IMR-90 (cell line): ENCODE data around the gene TBC1D22A. TPM values are rescaled to one million over a fixed set of nuclear protein-coding genes. Genes with fewer than 3 reads are reported as not detected.

Experiments used
- ATAC-seq: fragments of 200-7000 bp; cut with Tn5 transposase; 2 replicates; pipeline ENCODE4 v1.9.1; 2020; ENCODE audit warnings: low read depth, mild to moderate bottlenecking, moderate library complexity
- BruUV-seq: library from RNA; stranded (reverse); fragments of 400-500 nt; replicated peaks from 2 replicates; lab custom pipeline; 2021; lab: Mats Ljungman, UMichigan
- CTCF ChIA-PET: fragments of 300-600 bp; formaldehyde crosslinking; extraction: SDS; loops from one replicate; lab custom pipeline; 2021; ENCODE audit warnings: antibody characterized with exemption; lab: Yijun Ruan, JAX
- POLR2A ChIA-PET: fragments of 300-600 bp; sonication (Branson Sonifier 250); formaldehyde crosslinking; loops from one replicate; lab custom pipeline; 2022; ENCODE audit warnings: antibody characterized with exemption; ENCODE audit not compliant: unreplicated experiment; lab: Charles Lee
- DNase-seq: peaks from one replicate; pipeline ENCODE4 v3.0.0; 2013
- H2AFZ ChIP-seq: replicated peaks from 2 replicates; pipeline ENCODE3; 2013; ENCODE audit warnings: low read length, mild to moderate bottlenecking; ENCODE audit not compliant: poor library complexity
- H2AK5ac ChIP-seq: 2 replicates; pipeline ENCODE4 v1.6.1; 2013; ENCODE audit warnings: low read depth, low read length, inconsistent platforms
- H2AK9ac ChIP-seq: replicated peaks from 2 replicates; pipeline ENCODE3; 2013; ENCODE audit warnings: mild to moderate bottlenecking, low read depth, low read length, moderate library complexity; ENCODE audit not compliant: poor library complexity
- H2BK120ac ChIP-seq: 2 replicates; pipeline ENCODE4 v1.6.1; 2013; ENCODE audit warnings: low read depth, low read length, inconsistent platforms
- H2BK15ac ChIP-seq: 3 replicates; pipeline ENCODE4 v1.6.1; 2013; ENCODE audit warnings: low read depth, low read length, inconsistent platforms
- H2BK20ac ChIP-seq: 2 replicates; pipeline ENCODE4 v1.6.1; 2013; ENCODE audit warnings: low read depth, mild to moderate bottlenecking, inconsistent platforms, low read length, moderate library complexity
- H2BK5ac ChIP-seq: 2 replicates; pipeline ENCODE4 v1.6.1; 2013; ENCODE audit warnings: mild to moderate bottlenecking, low read depth, low read length, inconsistent platforms; ENCODE audit not compliant: poor library complexity, severe bottlenecking
- H3K14ac ChIP-seq: replicated peaks from 2 replicates; pipeline ENCODE4 v1.6.1; 2013; ENCODE audit warnings: low read depth, low read length, inconsistent platforms
- H3K18ac ChIP-seq: 2 replicates; pipeline ENCODE4 v1.6.1; 2013; ENCODE audit warnings: low read depth, low read length, control low read depth
- H3K23ac ChIP-seq: 2 replicates; pipeline ENCODE4 v1.6.1; 2013; ENCODE audit warnings: low read depth, low read length, inconsistent platforms
- H3K27ac ChIP-seq: 2 replicates; pipeline ENCODE4 v1.5.1; 2013; ENCODE audit warnings: mild to moderate bottlenecking, control low read depth, low read length; ENCODE audit not compliant: insufficient read depth
- H3K27me3 ChIP-seq: 2 replicates; pipeline ENCODE4 v1.6.1; 2013; ENCODE audit warnings: low read length; ENCODE audit not compliant: control insufficient read depth, insufficient read depth
- H3K36me3 ChIP-seq: 2 replicates; pipeline ENCODE4 v1.6.1; 2013; ENCODE audit warnings: low read length, mixed read lengths; ENCODE audit not compliant: control insufficient read depth, insufficient read depth
- H3K4ac ChIP-seq: 2 replicates; pipeline ENCODE4 v1.6.1; 2013; ENCODE audit warnings: low read depth, low read length, inconsistent platforms
- H3K4me1 ChIP-seq: 2 replicates; pipeline ENCODE4 v1.6.1; 2013; ENCODE audit warnings: low read length, mixed read lengths; ENCODE audit not compliant: control insufficient read depth, insufficient read depth
- H3K4me2 ChIP-seq: 2 replicates; pipeline ENCODE4 v1.6.1; 2013; ENCODE audit warnings: low read depth, mild to moderate bottlenecking, control low read depth, low read length, moderate library complexity
- H3K4me3 ChIP-seq: 2 replicates; pipeline ENCODE4 v1.5.1; 2013; ENCODE audit warnings: low read depth, mild to moderate bottlenecking, control low read depth, low read length, moderate library complexity; ENCODE audit not compliant: insufficient read depth
- H3K56ac ChIP-seq: 2 replicates; pipeline ENCODE4 v1.6.1; 2013; ENCODE audit warnings: low read length, inconsistent platforms; ENCODE audit not compliant: insufficient read depth; ENCODE audit errors: extremely low read depth
- H3K79me1 ChIP-seq, 2 experiments: 2 replicates each; pipeline ENCODE4 v1.6.1; 2013; ENCODE audit warnings: low read length in 2 of 2, inconsistent platforms in 1 of 2, low read depth in 1 of 2
- H3K9ac ChIP-seq: 2 replicates; pipeline ENCODE4 v1.6.1; 2013; ENCODE audit warnings: low read depth, low read length, control low read depth
- H3K9me1 ChIP-seq: 2 replicates; pipeline ENCODE4 v1.6.1; 2013; ENCODE audit warnings: low read length, inconsistent platforms; ENCODE audit not compliant: insufficient read depth
- H3K9me3 ChIP-seq: 2 replicates; pipeline ENCODE4 v1.6.1; 2013; ENCODE audit warnings: low read length; ENCODE audit not compliant: control insufficient read depth, insufficient read depth
- H4K20me1 ChIP-seq: 2 replicates; pipeline ENCODE4 v1.6.1; 2013; ENCODE audit warnings: low read length, inconsistent platforms; ENCODE audit not compliant: insufficient read depth
- H4K5ac ChIP-seq: 2 replicates; pipeline ENCODE4 v1.6.1; 2013; ENCODE audit warnings: mild to moderate bottlenecking, low read depth, low read length, control low read depth
- H4K8ac ChIP-seq, 2 experiments: 2 replicates each; pipeline ENCODE4 v1.6.1; 2013; ENCODE audit warnings: low read depth in 2 of 2, low read length in 2 of 2, control low read depth in 1 of 2, inconsistent platforms in 1 of 2
- H4K91ac ChIP-seq: 2 replicates; pipeline ENCODE4 v1.6.1; 2013; ENCODE audit warnings: low read depth, low read length, inconsistent platforms; ENCODE audit not compliant: insufficient read depth
- BHLHE40 ChIP-seq: fragments of 150-350 bp; IDR thresholded peaks from 2 replicates; pipeline ENCODE4 v1.6.1; 2016; ENCODE audit warnings: mild to moderate bottlenecking, low read depth, low read length
- CEBPB ChIP-seq: IDR thresholded peaks from 2 replicates; pipeline ENCODE4 v1.6.1; 2012; ENCODE audit warnings: low read depth, low read length, improper control_type of control experiment
- CHD1 ChIP-seq: IDR thresholded peaks from 2 replicates; pipeline ENCODE4 v1.6.1; 2012; ENCODE audit warnings: low read depth, low read length, improper control_type of control experiment
- CTCF ChIP-seq: conservative IDR thresholded peaks from 2 replicates; pipeline ENCODE4 v1.5.1; 2012; ENCODE audit warnings: mild to moderate bottlenecking, low read depth, low read length, improper control_type of control experiment
- ELK1 ChIP-seq: fragments of 150-350 bp; IDR thresholded peaks from 2 replicates; pipeline ENCODE4 v1.6.1; 2016; ENCODE audit warnings: low read depth, mild to moderate bottlenecking, low read length, moderate library complexity, borderline replicate concordance
- FOS ChIP-seq: fragments of 150-350 bp; IDR thresholded peaks from 2 replicates; pipeline ENCODE4 v1.6.1; 2016; ENCODE audit warnings: low read depth, low read length
- MAFK ChIP-seq: IDR thresholded peaks from 2 replicates; pipeline ENCODE4 v1.6.1; 2012; ENCODE audit warnings: low read depth, low read length, improper control_type of control experiment
- MAZ ChIP-seq: IDR thresholded peaks from 2 replicates; pipeline ENCODE4 v1.6.1; 2012; ENCODE audit warnings: low read depth, mild to moderate bottlenecking, low read length, improper control_type of control experiment, moderate library complexity, borderline replicate concordance
- MXI1 ChIP-seq: IDR thresholded peaks from 2 replicates; pipeline ENCODE4 v1.6.1; 2012; ENCODE audit warnings: low read depth, mild to moderate bottlenecking, low read length, moderate library complexity, borderline replicate concordance
- NFE2L2 ChIP-seq: fragments of 150-350 bp; IDR thresholded peaks from 2 replicates; pipeline ENCODE4 v1.6.1; 2016; ENCODE audit warnings: low read depth, mild to moderate bottlenecking, low read length
- POLR2A ChIP-seq: IDR thresholded peaks from 2 replicates; pipeline ENCODE4 v1.6.1; 2012; ENCODE audit warnings: mild to moderate bottlenecking, low read depth, low read length
- RAD21 ChIP-seq: IDR thresholded peaks from 2 replicates; pipeline ENCODE4 v1.6.1; 2012; ENCODE audit warnings: low read length, improper control_type of control experiment
- RCOR1 ChIP-seq: IDR thresholded peaks from 2 replicates; pipeline ENCODE4 v1.6.1; 2012; ENCODE audit warnings: mild to moderate bottlenecking, low read length, improper control_type of control experiment; ENCODE audit not compliant: insufficient replicate concordance
- RFX5 ChIP-seq: IDR thresholded peaks from 2 replicates; pipeline ENCODE4 v1.8.0; 2012; ENCODE audit warnings: low read depth, mild to moderate bottlenecking, low read length, moderate library complexity
- SMC3 ChIP-seq: fragments of 150-350 bp; IDR thresholded peaks from 2 replicates; pipeline ENCODE4 v1.6.1; 2016; ENCODE audit warnings: low read depth, mild to moderate bottlenecking, antibody characterized with exemption, low read length, moderate library complexity
- WGBS, 2 experiments: methylation state at CpG; one replicate each; pipeline versions ENCODE4 v1.1.5 to v1.1.7; 2013; ENCODE audit warnings: missing lambda C conversion rate in 2 of 2; ENCODE audit not compliant: insufficient read length in 1 of 2; ENCODE audit errors: extremely low coverage in 2 of 2; 5-methylcytosine and 5-hydroxymethylcytosine counted together
- dilution Hi-C: fragments of 300-500 bp; cut with HindIII; formaldehyde crosslinking; loops from one replicate; pipeline ENCODE4 v1.14.3; 2018; ENCODE audit warnings: low sequenced_read_pairs; ENCODE audit not compliant: unreplicated experiment
- in situ Hi-C: fragments of 300-500 bp; cut with MboI; formaldehyde crosslinking; loops from 3 replicates; pipeline ENCODE4 v1.14.3; 2019; ENCODE audit warnings: low sequenced_read_pairs, inconsistent platforms, mixed read lengths
- intact Hi-C: fragments of 100-400 bp; cut with micrococcal nuclease; formaldehyde crosslinking; loops from 2 replicates; pipeline ENCODE4 v1.10.0; 2022
- polyA plus RNA-seq, 3 experiments: library from polyadenylated mRNA; depleted of rRNA; stranded (reverse); fragments of >200 nt; gene quantifications; 2 replicates each; pipeline ENCODE4 v1.2.3, GENCODE V29; 2012; ENCODE audit warnings: low replicate concordance in 1 of 3
- total RNA-seq: library from RNA; depleted of rRNA; stranded (reverse); fragments of >200 nt; gene quantifications from 2 replicates; pipeline ENCODE4 v1.2.3, GENCODE V29; 2012

The TBC1D22A gene
- total and polyA plus RNA-seq, 2 of the 4 experiments (the other 2 are of a cell fraction), result 9.0 to 16.7 TPM

GRCh38 chr22:47029244-47030074, 267.0 kb downstream of the TBC1D22A start:
- no peaks in the 10 kb centered on the region for H3K4me1 ChIP-seq
- no peak overlapping the region for H4K5ac ChIP-seq
- H3K36me3 ChIP-seq, result no peaks in the 10 kb centered on the region
- POLR2A ChIA-PET, result no interaction called here
- H2BK120ac ChIP-seq, result no peak overlapping the region
- no peak overlapping the region for H3K4ac ChIP-seq
- intact Hi-C loops (no loop called here), dilution Hi-C loops (no loop called here), in situ Hi-C loops (no loop called here)
- H2AK5ac ChIP-seq, result no peak overlapping the region
- no peak overlapping the region for H3K27ac ChIP-seq
- CTCF ChIA-PET, result no interaction called here
- H4K8ac ChIP-seq, result no peak overlapping the region
- no peak overlapping the region for H3K4me3 ChIP-seq
- no peak overlapping the region for H2BK5ac ChIP-seq
- no peak overlapping the region for H2BK15ac ChIP-seq
- H3K9ac ChIP-seq, result no peak overlapping the region
- no TSS peak for BruUV-seq
- WGBS, 2 experiments, result 89% methylated on average over 7 of the region's 26 CpGs; no CpG with 5 or more reads in 1 of the 2 experiments
- H3K9me3 ChIP-seq, result no peaks in the 10 kb centered on the region
- no peak overlapping the region for H2AFZ ChIP-seq
- no peak overlapping the region for H2AK9ac ChIP-seq
- no peak for ATAC-seq
- no peak overlapping the region for H3K23ac ChIP-seq
- no peak overlapping the region for H3K18ac ChIP-seq
- no peak overlapping the region for H4K91ac ChIP-seq
- no peak overlapping the region for H3K14ac ChIP-seq
- H3K27me3 ChIP-seq, result no peaks in the 10 kb centered on the region
- no peak overlapping the region for H3K56ac ChIP-seq
- H3K79me1 ChIP-seq, result peaks cover 4 to 18% of the 10 kb centered on the region in 2 experiments; a peak in 2 of 4 replicates
- H3K4me2 ChIP-seq, result no peak overlapping the region
- 0 out of 2 replicates have a peak, but pooled peaks cover 4% of the 10 kb centered on the region for H3K9me1 ChIP-seq
- H4K20me1 ChIP-seq, result peaks cover 8% of the 10 kb centered on the region
- no peak for DNase-seq
- no peak overlapping the region for H2BK20ac ChIP-seq
- TF ChIP-seq RFX5 (no peak), ELK1 (no peak), CTCF (no peak), POLR2A (no peak), FOS (no peak), NFE2L2 (no peak), BHLHE40 (no peak), MAZ (no peak), MAFK (no peak), SMC3 (no peak), CEBPB (no peak), MXI1 (no peak), RAD21 (no peak), RCOR1 (no peak), CHD1 (no peak)
